ENCODE measurements around the gene CAMK2D.

CAMK2D gene

DNA sequence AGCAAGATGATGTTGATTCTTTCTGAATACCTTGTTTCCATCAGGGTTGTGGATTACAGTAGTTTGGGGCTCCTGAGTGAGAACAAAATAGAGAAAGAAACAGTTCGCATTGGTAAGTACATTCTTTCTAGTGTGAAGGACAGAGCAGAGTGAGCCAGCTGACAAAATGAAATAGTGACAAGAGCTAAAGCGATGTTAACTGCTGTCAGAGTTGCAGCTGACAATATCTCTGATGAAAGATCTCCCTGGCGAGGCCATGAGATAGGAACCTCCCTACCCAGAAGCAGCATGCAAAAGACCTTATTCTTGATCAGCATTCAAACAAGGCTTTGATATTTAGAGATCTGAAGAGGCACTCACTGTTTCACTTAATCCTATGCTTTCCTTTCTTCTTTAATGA is 258.6 kb downstream of the CAMK2D start:
- no peaks in the 10 kb centered on the region for H3K27me3 ChIP-seq (ENCODE audit: control insufficient read depth, insufficient read depth, low read length)
- H3K9me3 ChIP-seq (ENCODE audit: control insufficient read depth, insufficient read depth, low read depth, low read length) = no peaks in the 10 kb centered on the region
- H3K4me1 ChIP-seq (ENCODE audit: control insufficient read depth, insufficient read depth, low read length) = no peaks in the 10 kb centered on the region
- H3K9ac ChIP-seq (ENCODE audit: low read length) = no peak overlapping the region
- H3K36me3 ChIP-seq (ENCODE audit: control insufficient read depth, insufficient read depth, low read length) = 0 out of 2 replicates have a peak, but pooled peaks cover 3% of the 10 kb centered on the region
- no peak overlapping the region for H3K27ac ChIP-seq (ENCODE audit: low read depth, low read length)
- no peak overlapping the region for H3K4me3 ChIP-seq (ENCODE audit: low read depth, low read length)

DNA sequence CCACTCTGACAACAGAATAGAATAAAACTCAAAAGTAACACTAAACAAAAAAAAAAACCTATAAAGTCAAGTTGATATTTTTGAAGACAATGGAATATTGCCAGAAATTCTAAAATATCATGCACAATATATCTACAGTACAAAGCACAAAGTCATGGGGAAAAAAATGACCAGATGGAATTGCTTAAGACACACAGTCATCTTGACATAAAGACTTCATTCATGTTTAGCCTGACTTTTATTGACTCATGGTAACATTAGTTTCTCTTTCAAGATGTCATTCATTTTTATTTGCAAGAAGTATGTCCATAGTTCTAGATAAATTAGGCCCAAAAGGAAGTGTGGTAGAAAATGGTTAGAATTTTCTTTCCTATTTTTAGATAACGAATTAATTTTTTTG is 259.1 kb downstream of the CAMK2D start:
- Histone ChIP-seq H3K9me3 (ENCODE audit: control insufficient read depth, insufficient read depth, low read depth, low read length) (no peaks in the 10 kb centered on the region), H3K4me3 (ENCODE audit: low read depth, low read length) (no peak overlapping the region), H3K27ac (ENCODE audit: low read depth, low read length) (no peak overlapping the region), H3K27me3 (ENCODE audit: control insufficient read depth, insufficient read depth, low read length) (no peaks in the 10 kb centered on the region), H3K9ac (ENCODE audit: low read length) (no peak overlapping the region), H3K4me1 (ENCODE audit: control insufficient read depth, insufficient read depth, low read length) (no peaks in the 10 kb centered on the region), H3K36me3 (ENCODE audit: control insufficient read depth, insufficient read depth, low read length) (0 out of 2 replicates have a peak, but pooled peaks cover 3% of the 10 kb centered on the region)

DNA sequence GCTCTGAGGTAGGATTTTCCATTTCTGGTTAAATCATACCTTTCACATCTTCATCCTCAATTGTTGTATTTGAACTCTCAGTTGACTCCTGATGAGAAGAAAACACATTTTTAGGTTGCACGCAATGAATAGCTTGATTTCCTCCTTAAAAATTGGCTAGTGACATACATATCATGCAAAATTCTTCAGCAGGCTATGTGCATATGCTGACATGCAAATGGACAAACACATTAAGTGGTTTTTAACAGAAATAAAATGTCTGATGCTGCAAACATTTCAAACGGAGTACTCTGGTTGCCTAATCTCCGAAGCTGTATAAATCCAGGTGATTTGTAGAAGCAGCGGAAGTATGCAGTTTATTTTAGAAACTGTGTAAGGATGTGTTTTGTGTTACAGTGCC is 261.1 kb downstream of the CAMK2D start:
- no peak overlapping the region for H3K4me3 ChIP-seq (ENCODE audit: low read depth, low read length)
- H3K27me3 ChIP-seq (ENCODE audit: control insufficient read depth, insufficient read depth, low read length) = no peaks in the 10 kb centered on the region
- peaks cover 10% of the 10 kb centered on the region for H3K36me3 ChIP-seq (ENCODE audit: control insufficient read depth, insufficient read depth, low read length)
- no peak overlapping the region for H3K9ac ChIP-seq (ENCODE audit: low read length)
- H3K9me3 ChIP-seq (ENCODE audit: control insufficient read depth, insufficient read depth, low read depth, low read length) = peaks cover 9% of the 10 kb centered on the region
- no peaks in the 10 kb centered on the region for H3K4me1 ChIP-seq (ENCODE audit: control insufficient read depth, insufficient read depth, low read length)
- no peak overlapping the region for H3K27ac ChIP-seq (ENCODE audit: low read depth, low read length)

DNA sequence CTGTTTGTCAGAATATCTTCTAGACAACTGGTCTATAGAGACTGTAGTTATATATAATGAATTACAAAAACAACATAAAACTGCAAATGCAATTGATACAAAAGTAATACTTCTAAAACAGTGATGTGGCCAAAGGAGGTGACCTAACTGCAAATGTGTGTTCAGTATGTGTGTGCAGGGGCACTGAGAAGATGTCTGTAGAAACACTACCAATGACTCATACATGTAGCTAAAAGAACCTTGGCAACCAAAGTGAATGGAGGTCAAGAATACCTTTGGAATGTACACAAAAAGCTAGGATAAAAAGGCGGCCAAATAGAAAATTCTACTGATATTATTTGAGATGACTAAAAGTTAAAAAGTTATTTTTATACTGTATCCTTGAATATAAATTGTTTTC is 261.8 kb downstream of the CAMK2D start:
- Histone ChIP-seq H3K27me3 (ENCODE audit: control insufficient read depth, insufficient read depth, low read length) (no peaks in the 10 kb centered on the region), H3K4me1 (ENCODE audit: control insufficient read depth, insufficient read depth, low read length) (no peaks in the 10 kb centered on the region), H3K9me3 (ENCODE audit: control insufficient read depth, insufficient read depth, low read depth, low read length) (peaks cover 16% of the 10 kb centered on the region), H3K4me3 (ENCODE audit: low read depth, low read length) (no peak overlapping the region), H3K9ac (ENCODE audit: low read length) (no peak overlapping the region), H3K36me3 (ENCODE audit: control insufficient read depth, insufficient read depth, low read length) (peaks cover 13% of the 10 kb centered on the region), H3K27ac (ENCODE audit: low read depth, low read length) (no peak overlapping the region)

DNA sequence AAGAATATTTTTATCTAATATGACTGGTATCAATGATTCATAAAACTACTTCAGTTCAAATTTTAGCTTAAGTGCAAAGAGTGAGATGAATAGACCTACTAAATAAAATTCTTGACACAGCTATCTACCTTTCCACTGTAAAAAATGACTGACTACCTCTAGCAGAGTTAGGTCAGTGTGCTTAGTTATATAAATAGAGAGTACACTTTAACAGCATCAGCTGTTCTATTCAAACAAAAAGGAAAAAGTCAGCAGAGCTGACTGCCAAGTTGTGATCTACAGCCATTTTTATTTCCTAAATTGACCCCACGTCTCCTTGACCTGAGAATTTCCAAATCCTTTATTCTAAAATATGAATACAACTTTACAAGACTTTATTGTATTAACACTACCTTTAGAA is 262.4 kb downstream of the CAMK2D start:
- Histone ChIP-seq H3K36me3 (ENCODE audit: control insufficient read depth, insufficient read depth, low read length) (peaks cover 13% of the 10 kb centered on the region), H3K27ac (ENCODE audit: low read depth, low read length) (no peak overlapping the region), H3K27me3 (ENCODE audit: control insufficient read depth, insufficient read depth, low read length) (no peaks in the 10 kb centered on the region), H3K4me3 (ENCODE audit: low read depth, low read length) (no peak overlapping the region), H3K9me3 (ENCODE audit: control insufficient read depth, insufficient read depth, low read depth, low read length) (peaks cover 17% of the 10 kb centered on the region), H3K9ac (ENCODE audit: low read length) (no peak overlapping the region), H3K4me1 (ENCODE audit: control insufficient read depth, insufficient read depth, low read length) (no peaks in the 10 kb centered on the region)

DNA sequence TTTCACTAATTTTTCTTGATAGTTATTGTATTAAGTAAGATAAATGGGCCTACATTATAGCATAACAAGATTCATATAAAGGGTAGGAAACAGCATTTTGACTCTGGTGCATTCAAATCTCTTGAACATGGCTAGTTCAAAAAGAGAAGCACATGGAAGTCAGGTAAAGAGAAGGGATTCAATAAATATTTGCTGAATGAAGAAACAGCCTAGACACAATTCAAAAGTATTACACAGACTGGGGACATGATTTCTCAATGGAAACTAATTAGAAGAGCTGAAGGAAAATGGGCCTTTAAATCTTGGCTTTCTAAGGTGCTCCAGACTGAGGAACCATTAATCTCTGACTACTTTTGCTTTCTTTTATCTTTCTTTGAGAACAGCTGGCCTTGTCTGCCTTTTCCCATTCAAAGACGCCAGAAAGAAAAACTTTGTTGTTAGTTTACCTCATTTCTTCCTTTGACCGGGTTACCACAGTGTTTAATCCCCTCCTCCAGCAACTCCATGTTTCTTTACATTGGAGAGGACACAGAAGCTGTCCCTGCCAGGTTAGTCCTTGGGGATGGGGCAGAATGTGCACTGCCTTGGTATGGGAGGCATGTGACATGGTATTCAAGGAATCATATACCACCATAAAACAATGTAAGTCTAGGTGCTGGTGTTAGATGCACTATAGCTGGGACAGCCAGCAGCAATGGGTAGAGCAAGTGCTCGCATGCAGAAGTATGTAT is 264.2 kb downstream of the CAMK2D start:
- H3K36me3 ChIP-seq (ENCODE audit: control insufficient read depth, insufficient read depth, low read length) = peaks cover 13% of the 10 kb centered on the region
- H3K9me3 ChIP-seq (ENCODE audit: control insufficient read depth, insufficient read depth, low read depth, low read length) = peaks cover 17% of the 10 kb centered on the region

DNA sequence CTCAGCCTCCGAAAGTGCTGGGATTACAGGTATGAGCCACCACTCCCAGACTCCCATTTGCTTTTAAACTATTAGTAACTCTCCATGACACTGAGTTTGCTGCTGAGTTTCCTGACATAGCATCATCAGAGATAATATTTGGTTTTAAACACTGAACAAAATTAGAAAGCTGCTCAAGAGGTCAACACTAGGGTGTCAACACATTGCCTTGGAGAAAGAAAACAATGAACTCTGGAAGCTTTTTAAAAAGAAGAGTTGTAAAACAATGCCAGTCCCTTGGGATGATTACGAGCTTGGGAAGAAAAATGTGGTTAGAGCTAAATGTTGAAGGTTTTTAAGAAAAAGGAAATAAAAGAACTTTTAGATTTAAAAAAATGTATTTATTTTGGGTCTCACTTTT is 264.8 kb downstream of the CAMK2D start:
- no peak overlapping the region for H3K4me3 ChIP-seq (ENCODE audit: low read depth, low read length)
- H3K4me1 ChIP-seq (ENCODE audit: control insufficient read depth, insufficient read depth, low read length) = no peaks in the 10 kb centered on the region
- no peaks in the 10 kb centered on the region for H3K27me3 ChIP-seq (ENCODE audit: control insufficient read depth, insufficient read depth, low read length)
- H3K9me3 ChIP-seq (ENCODE audit: control insufficient read depth, insufficient read depth, low read depth, low read length) = peaks cover 17% of the 10 kb centered on the region
- no peak overlapping the region for H3K9ac ChIP-seq (ENCODE audit: low read length)
- no peak overlapping the region for H3K27ac ChIP-seq (ENCODE audit: low read depth, low read length)
- H3K36me3 ChIP-seq (ENCODE audit: control insufficient read depth, insufficient read depth, low read length) = peaks cover 13% of the 10 kb centered on the region

More for the DNA sequence above, 264.2 kb downstream of the CAMK2D start:
- H3K9ac ChIP-seq (ENCODE audit: low read length) = no peak overlapping the region
- H3K4me1 ChIP-seq (ENCODE audit: control insufficient read depth, insufficient read depth, low read length) = no peaks in the 10 kb centered on the region
- H3K27me3 ChIP-seq (ENCODE audit: control insufficient read depth, insufficient read depth, low read length) = no peaks in the 10 kb centered on the region
- H3K4me3 ChIP-seq (ENCODE audit: low read depth, low read length) = no peak overlapping the region
- H3K27ac ChIP-seq (ENCODE audit: low read depth, low read length) = no peak overlapping the region

DNA sequence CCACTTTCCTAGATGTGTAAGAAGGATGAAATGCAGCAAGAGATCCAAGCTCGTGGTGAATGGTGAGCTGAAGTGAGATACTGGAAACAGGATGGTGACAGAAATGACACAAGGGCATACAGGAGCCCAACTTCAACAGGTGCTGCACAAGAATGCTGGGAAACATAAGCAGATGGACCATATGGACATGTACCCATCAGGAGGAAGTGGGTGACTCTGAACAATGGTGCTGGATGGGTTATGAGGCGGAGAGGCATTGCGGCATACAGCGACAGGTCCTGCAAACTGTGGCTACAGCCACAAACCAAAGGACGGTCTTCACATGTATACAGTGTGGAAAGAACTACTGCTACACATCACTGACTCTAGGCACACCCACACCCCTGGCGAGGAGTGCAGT is 265.7 kb downstream of the CAMK2D start:
- peaks cover 13% of the 10 kb centered on the region for H3K36me3 ChIP-seq (ENCODE audit: control insufficient read depth, insufficient read depth, low read length)
- no peak overlapping the region for H3K27ac ChIP-seq (ENCODE audit: low read depth, low read length)
- H3K4me1 ChIP-seq (ENCODE audit: control insufficient read depth, insufficient read depth, low read length) = no peaks in the 10 kb centered on the region
- H3K9me3 ChIP-seq (ENCODE audit: control insufficient read depth, insufficient read depth, low read depth, low read length) = peaks cover 17% of the 10 kb centered on the region
- H3K27me3 ChIP-seq (ENCODE audit: control insufficient read depth, insufficient read depth, low read length) = no peaks in the 10 kb centered on the region
- H3K4me3 ChIP-seq (ENCODE audit: low read depth, low read length) = no peak overlapping the region
- H3K9ac ChIP-seq (ENCODE audit: low read length) = no peak overlapping the region

DNA sequence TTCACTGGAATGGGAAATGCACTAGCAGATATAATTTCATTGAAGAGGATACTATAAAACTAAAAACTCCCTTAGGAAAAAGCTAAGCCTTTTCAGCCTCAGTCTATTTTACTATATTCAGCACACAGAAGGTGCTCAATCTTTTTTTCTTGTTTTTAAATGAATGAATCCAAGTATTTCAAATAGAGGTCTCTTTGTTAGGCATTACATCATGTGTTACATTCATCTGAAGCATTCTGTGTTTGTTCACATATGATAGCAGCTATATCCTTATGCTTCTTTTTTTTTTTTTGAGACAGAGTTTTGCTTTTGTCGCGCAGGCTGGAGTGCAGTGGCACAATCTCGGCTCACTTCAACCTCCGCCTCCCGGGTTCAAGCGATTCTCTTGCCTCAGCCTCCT is 278.4 kb downstream of the CAMK2D start:
- Histone ChIP-seq H3K27me3 (ENCODE audit: control insufficient read depth, insufficient read depth, low read length) (no peaks in the 10 kb centered on the region), H3K27ac (ENCODE audit: low read depth, low read length) (no peak overlapping the region), H3K9me3 (ENCODE audit: control insufficient read depth, insufficient read depth, low read depth, low read length) (no peaks in the 10 kb centered on the region), H3K4me3 (ENCODE audit: low read depth, low read length) (no peak overlapping the region), H3K9ac (ENCODE audit: low read length) (no peak overlapping the region), H3K36me3 (ENCODE audit: control insufficient read depth, insufficient read depth, low read length) (no peaks in the 10 kb centered on the region), H3K4me1 (ENCODE audit: control insufficient read depth, insufficient read depth, low read length) (no peaks in the 10 kb centered on the region)

DNA sequence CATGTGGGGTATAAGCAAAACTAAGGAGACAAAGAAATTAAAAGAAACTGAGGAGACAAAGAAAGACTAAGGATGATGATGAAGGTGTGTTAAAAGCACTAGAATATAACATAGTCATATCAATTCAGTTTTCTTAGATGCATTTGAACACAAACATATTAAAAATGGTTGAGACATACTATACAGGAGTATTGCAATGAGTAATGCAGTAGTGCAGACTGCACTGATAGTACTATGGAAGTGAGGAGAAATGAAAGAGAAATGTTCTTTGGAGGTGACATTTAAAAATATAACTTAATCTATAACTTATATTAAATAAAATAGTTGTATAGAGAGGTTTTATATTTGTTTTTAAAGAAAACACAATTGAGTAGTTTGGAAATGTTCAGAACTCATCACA is 279.2 kb downstream of the CAMK2D start:
- H3K4me3 ChIP-seq (ENCODE audit: low read depth, low read length) = no peak overlapping the region
- H3K9ac ChIP-seq (ENCODE audit: low read length) = no peak overlapping the region
- H3K36me3 ChIP-seq (ENCODE audit: control insufficient read depth, insufficient read depth, low read length) = no peaks in the 10 kb centered on the region
- H3K4me1 ChIP-seq (ENCODE audit: control insufficient read depth, insufficient read depth, low read length) = no peaks in the 10 kb centered on the region
- no peaks in the 10 kb centered on the region for H3K27me3 ChIP-seq (ENCODE audit: control insufficient read depth, insufficient read depth, low read length)
- no peak overlapping the region for H3K27ac ChIP-seq (ENCODE audit: low read depth, low read length)
- H3K9me3 ChIP-seq (ENCODE audit: control insufficient read depth, insufficient read depth, low read depth, low read length) = peaks cover 2% of the 10 kb centered on the region; the same call in 1 of the 2 replicates

DNA sequence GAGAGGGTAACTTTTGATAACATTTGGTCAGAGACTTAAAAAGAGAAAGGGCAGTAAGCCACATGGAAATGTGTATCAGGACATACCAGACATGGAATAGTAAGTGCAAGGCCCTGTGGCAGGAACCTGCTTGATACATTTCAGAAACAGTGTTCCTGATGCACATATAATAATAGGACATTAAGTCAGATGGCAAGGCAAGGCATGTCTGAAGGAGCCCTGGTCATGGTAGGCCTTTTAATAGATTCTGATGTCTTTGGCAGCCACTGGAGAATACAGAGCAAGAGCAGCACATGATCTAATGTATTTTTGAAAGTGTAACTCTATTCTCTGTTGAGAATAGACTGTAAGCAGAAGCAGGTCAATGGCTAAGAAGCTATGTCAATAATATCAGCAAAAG is 279.7 kb downstream of the CAMK2D start:
- no peak overlapping the region for H3K9ac ChIP-seq (ENCODE audit: low read length)
- H3K4me3 ChIP-seq (ENCODE audit: low read depth, low read length) = no peak overlapping the region
- no peaks in the 10 kb centered on the region for H3K27me3 ChIP-seq (ENCODE audit: control insufficient read depth, insufficient read depth, low read length)
- no peaks in the 10 kb centered on the region for H3K4me1 ChIP-seq (ENCODE audit: control insufficient read depth, insufficient read depth, low read length)
- H3K9me3 ChIP-seq (ENCODE audit: control insufficient read depth, insufficient read depth, low read depth, low read length) = peaks cover 7% of the 10 kb centered on the region
- H3K36me3 ChIP-seq (ENCODE audit: control insufficient read depth, insufficient read depth, low read length) = no peaks in the 10 kb centered on the region
- H3K27ac ChIP-seq (ENCODE audit: low read depth, low read length) = no peak overlapping the region
